ENCODE data around the gene SLC39A11.
"Not testable (repeated sequence)": the region's sequence is repeated elsewhere in the genome, so short reads cannot be mapped to it uniquely, and the experiment has no call there.

The SLC39A11 gene

DNA sequence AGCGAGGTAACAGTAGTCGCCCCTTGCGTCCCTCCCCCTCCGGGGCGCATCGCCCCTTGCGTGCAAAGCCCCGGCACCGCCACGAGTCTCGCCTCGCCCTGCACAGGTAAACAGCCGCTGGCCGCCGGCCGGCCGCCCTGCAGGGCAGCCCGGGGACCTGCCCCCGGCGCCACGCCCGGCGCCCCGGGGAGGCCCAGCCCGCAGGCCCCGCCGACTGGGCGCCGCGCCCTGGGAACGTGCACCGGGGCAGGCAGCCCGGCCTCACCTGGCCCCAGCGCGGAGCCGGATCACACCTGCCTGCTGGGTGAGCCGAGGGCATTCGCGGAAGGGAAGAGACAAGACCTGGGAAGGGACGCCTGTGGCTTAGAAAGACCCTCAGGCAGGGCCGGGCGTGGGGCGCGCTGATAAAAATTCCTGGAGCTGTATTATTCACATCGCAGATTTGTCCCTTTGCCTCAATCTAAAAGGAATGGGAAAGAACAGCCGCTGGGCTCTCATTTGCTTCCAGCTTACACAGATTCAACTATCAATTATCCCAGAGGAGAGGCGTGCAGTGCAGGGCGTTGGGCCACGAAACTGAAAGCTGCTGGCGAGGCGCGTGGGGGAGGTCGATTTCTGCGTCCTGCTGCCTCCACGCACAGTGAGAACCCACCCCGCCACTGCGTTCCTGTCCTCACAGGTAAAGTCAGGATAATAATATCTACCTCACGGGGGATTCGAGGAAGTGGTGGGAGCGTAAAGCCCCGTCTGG lies 451.9 kb downstream of the SLC39A11 start:
- no peak for DNase-seq (ENCODE audit: low read depth)
- no peak overlapping the region for H3K4me3 ChIP-seq (ENCODE audit: low read length)
- TF ChIP-seq, protein P1, sequence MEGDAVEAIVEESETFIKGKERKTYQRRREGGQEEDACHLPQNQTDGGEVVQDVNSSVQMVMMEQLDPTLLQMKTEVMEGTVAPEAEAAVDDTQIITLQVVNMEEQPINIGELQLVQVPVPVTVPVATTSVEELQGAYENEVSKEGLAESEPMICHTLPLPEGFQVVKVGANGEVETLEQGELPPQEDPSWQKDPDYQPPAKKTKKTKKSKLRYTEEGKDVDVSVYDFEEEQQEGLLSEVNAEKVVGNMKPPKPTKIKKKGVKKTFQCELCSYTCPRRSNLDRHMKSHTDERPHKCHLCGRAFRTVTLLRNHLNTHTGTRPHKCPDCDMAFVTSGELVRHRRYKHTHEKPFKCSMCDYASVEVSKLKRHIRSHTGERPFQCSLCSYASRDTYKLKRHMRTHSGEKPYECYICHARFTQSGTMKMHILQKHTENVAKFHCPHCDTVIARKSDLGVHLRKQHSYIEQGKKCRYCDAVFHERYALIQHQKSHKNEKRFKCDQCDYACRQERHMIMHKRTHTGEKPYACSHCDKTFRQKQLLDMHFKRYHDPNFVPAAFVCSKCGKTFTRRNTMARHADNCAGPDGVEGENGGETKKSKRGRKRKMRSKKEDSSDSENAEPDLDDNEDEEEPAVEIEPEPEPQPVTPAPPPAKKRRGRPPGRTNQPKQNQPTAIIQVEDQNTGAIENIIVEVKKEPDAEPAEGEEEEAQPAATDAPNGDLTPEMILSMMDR (conservative IDR thresholded peaks at IDR 0.05; ENCODE audit: low read depth, low read length), result no peak

DNA sequence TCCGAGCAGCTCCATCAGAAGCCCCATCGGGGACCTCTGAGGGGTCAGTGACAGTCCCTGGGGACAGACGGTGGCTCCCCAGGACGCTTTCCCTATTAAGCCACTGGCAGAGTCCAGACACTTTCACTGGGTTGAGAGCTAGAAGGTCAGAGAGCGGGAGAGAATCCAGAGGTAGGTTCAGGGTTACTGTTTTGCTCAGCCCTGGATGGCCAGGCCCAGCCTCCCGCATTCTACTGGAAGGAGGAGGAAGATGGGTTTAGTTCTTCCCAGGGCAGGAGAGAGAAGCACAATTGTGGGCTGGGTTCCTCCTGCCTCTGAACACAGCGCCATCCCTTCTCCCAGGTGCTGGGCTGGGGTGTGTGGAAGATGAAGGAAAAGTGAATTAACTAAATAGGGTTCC lies 452.8 kb downstream of the SLC39A11 start:
- TF ChIP-seq, protein P1 (conservative IDR thresholded peaks at IDR 0.05; ENCODE audit: low read depth, low read length), result no peak
- DNase-seq (ENCODE audit: low read depth), result no peak
- no peak overlapping the region for H3K4me3 ChIP-seq (ENCODE audit: low read length)

DNA sequence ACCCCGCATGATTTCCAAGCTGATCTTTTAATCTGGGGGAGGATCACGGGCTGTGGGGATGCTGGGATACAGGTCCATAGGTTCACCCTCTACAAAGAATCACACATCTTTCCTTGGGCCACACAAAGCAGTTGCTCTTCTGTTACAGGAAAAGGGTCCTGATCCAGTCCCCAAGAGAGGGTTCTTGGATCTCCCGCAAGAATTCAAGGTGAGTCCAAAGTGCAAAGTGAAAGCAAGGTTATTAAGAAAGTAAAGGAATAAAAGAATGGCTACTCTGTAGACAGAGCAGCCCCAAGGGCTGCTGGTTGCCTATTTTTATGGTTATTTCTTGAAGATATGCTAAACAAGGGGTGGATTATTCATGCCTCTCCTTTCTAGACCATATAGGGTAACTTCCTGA lies 453.6 kb downstream of the SLC39A11 start:
- DNase-seq (ENCODE audit: low read depth), result not testable (repeated sequence)

DNA sequence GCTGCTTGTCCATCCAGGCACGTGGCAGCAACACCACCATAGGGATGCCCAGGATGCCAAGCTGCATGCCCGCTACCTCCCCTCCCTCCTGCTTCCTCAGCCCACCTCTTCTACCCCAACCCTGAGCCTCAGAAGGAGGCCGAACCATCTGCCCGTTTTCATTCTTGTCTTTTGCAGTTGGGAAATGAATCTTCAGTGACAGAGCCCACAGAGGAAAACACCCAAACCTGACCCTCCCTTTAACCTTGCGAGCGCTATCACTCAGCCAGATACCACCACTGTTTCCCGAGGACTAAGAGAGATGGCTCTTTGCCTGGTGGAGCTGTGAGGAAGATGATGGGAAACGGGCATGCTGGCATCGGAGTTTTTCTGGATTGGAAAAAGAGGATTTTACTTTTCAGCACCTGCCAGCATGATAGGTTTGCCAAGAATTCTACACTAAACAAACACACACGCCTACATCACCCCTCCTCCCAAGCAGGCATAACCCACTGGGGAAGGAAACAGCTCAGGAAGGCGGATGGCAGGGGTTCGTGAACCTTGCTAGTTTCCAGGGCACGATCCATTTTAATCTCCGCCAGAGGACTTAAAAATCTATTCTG lies 457.4 kb downstream of the SLC39A11 start:
- no peak overlapping the region for H3K4me3 ChIP-seq (ENCODE audit: low read length)

More for the DNA sequence above, 453.6 kb downstream of the SLC39A11 start:
- not testable (repeated sequence) for H3K4me3 ChIP-seq (ENCODE audit: low read length)

DNA sequence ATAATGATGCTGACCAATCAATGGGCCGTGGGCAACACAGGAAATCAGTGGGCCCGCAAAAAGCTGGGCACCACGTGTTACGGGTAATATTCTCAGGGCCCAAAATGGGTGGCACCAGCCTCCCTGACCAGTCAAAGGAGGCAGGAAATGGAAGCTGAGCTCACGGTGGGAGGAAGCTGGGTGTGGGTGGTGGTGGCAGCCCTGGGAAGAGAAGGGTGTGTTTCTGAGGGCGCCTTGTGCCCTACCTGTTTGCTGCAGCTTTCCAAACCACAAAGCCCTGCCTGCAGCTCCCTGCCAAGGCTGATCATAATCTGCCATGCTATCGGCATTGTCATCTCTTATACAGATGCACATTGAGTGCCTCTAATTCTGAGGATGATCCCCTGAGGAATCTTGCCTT lies 457.9 kb downstream of the SLC39A11 start:
- TF ChIP-seq, protein P1 (conservative IDR thresholded peaks at IDR 0.05; ENCODE audit: low read depth, low read length), result no peak
- H3K4me3 ChIP-seq (ENCODE audit: low read length), result no peak overlapping the region
- DNase-seq (ENCODE audit: low read depth), result no peak

More for the DNA sequence above, 457.4 kb downstream of the SLC39A11 start:
- no peak for DNase-seq (ENCODE audit: low read depth)
- TF ChIP-seq, protein P1 (conservative IDR thresholded peaks at IDR 0.05; ENCODE audit: low read depth, low read length), result no peak

DNA sequence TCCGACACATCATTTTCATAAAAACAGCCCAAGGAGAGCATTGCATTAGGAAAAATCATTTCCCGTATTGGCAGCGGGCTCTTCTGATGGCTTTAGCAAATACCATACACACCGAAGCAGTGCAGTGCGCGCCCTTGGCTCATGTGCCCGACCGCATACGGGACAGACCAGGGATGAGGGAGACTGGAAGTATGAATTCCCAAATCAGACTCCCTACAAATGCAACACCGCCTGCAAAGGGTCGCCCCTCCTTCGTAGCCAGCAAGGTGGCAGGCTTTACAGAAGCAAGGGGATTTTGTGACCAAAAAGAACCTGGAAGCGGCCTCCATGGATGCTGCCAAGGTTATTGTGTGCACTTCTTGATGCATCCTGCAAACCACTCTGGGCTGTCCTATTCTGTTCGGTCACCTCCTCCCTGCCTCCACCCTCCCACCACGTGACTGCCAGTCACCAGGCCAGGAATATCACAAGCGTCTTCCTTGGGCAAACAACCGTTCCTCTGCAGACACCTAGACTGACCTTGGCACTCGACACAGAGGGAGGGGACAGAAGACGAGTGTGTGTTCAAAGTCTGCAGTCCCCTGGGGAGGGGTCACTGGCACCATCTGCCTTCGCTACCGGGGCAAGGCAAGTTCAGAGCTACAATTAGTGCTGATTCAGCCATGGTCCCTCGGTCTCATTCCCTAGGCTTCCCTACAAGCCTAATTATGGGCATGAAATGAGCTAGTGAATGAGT lies 460.4 kb downstream of the SLC39A11 start:
- no peak for DNase-seq (ENCODE audit: low read depth)
- H3K4me3 ChIP-seq (ENCODE audit: low read length), result no peak overlapping the region
- TF ChIP-seq, protein P1 (conservative IDR thresholded peaks at IDR 0.05; ENCODE audit: low read depth, low read length), result no peak

DNA sequence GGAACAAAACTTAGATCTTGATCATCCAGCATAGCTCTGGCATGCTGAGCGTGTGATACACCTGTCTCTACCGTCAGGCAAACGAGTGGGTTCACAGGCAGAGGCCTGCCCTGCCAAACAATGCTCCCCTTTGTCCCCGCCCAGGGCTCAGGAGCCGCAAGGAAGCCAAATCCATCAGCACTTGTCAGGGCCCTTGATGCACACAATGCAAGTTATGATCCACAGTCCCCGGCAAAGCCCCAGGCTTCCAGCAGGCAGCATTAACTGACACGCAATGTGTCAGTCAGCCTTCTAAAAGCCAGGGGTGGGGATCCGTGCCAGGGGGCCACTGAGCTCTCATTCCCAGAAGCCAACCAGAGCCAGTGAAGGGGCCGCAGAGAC lies 460.9 kb downstream of the SLC39A11 start:
- no peak for DNase-seq (ENCODE audit: low read depth)
- no peak overlapping the region for H3K4me3 ChIP-seq (ENCODE audit: low read length)
- TF ChIP-seq, protein P1 (conservative IDR thresholded peaks at IDR 0.05; ENCODE audit: low read depth, low read length), result no peak
